ENCODE measurements around the gene SLC35F1.

The SLC35F1 gene

DNA sequence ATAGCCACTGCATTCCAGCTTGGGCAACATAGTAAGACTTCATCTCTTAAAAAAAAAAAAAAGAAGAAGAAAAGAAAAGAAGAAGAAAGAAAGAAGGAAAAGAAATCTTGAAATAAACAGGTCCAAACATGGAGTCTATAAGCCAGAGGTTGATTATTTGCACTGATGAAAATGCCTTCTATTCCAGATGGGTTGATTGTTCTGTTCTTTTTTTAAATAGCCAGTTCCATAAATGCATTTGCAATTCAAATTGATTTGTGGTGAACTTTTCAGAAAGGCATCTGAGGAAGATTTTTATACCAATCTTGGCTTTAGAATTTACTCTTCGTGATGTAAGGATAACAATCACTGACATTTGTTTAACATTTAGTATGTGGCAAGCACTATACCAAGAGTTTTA is 397.3 kb downstream of the SLC35F1 start:
- H3F3A ChIP-seq (ENCODE audit: insufficient read depth, low read length): no peaks in the 10 kb centered on the region
- no peak overlapping the region for H3K4me3 ChIP-seq (ENCODE audit: low read depth, low read length, poor library complexity, severe bottlenecking)
- no peaks in the 10 kb centered on the region for H3K9me2 ChIP-seq (ENCODE audit: low read depth, low read length)
- no peak overlapping the region for H2AFZ ChIP-seq (ENCODE audit: low read length)
- no peaks in the 10 kb centered on the region for H3K27me3 ChIP-seq (ENCODE audit: insufficient read depth, low read length)
- no peak for TF ChIP-seq EZH2 (IDR thresholded peaks at IDR 0.05; ENCODE audit: borderline replicate concordance, low read length)
- TF ChIP-seq, protein P1, sequence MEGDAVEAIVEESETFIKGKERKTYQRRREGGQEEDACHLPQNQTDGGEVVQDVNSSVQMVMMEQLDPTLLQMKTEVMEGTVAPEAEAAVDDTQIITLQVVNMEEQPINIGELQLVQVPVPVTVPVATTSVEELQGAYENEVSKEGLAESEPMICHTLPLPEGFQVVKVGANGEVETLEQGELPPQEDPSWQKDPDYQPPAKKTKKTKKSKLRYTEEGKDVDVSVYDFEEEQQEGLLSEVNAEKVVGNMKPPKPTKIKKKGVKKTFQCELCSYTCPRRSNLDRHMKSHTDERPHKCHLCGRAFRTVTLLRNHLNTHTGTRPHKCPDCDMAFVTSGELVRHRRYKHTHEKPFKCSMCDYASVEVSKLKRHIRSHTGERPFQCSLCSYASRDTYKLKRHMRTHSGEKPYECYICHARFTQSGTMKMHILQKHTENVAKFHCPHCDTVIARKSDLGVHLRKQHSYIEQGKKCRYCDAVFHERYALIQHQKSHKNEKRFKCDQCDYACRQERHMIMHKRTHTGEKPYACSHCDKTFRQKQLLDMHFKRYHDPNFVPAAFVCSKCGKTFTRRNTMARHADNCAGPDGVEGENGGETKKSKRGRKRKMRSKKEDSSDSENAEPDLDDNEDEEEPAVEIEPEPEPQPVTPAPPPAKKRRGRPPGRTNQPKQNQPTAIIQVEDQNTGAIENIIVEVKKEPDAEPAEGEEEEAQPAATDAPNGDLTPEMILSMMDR (IDR thresholded peaks at IDR 0.05; ENCODE audit: low read length): no peak
- no peaks in the 10 kb centered on the region for H3K4me1 ChIP-seq (ENCODE audit: insufficient read depth, low read length, severe bottlenecking)
- no peak overlapping the region for H3K27ac ChIP-seq (ENCODE audit: low read depth, low read length, poor library complexity, severe bottlenecking)
- H4K20me1 ChIP-seq (ENCODE audit: insufficient read depth, low read length): no peaks in the 10 kb centered on the region
- H3K9ac ChIP-seq (ENCODE audit: low read length): no peak overlapping the region
- H3K36me3 ChIP-seq (ENCODE audit: insufficient read depth, low read length): no peaks in the 10 kb centered on the region
- no peak overlapping the region for H3K4me2 ChIP-seq (ENCODE audit: low read length)
- H3K9me3 ChIP-seq (ENCODE audit: low read length): no peaks in the 10 kb centered on the region
- no peaks in the 10 kb centered on the region for H3K79me2 ChIP-seq (ENCODE audit: insufficient read depth, low read length)

DNA sequence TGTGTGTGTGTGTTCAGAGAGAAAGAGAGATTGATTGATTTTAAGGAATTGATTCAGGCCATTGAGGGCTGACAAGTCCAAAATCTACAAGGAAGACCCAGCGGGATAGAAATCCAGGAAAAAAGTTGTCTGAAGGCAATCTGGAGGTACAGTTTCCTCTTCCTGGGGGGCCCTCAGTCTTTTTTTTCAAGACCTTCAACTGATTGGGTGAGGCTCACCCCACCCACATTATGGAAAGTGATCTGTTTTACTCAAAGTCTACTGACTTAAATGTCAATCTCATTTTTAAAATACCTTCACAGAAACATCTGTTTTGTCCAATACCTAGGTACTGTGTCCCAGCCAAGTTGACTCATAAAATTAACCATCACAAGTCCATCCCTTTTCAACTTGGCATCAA is 398.0 kb downstream of the SLC35F1 start:
- H3K79me2 ChIP-seq (ENCODE audit: insufficient read depth, low read length): no peaks in the 10 kb centered on the region
- H3K4me2 ChIP-seq (ENCODE audit: low read length): no peak overlapping the region
- H3K9me3 ChIP-seq (ENCODE audit: low read length): no peaks in the 10 kb centered on the region
- no peak overlapping the region for H3K27ac ChIP-seq (ENCODE audit: low read depth, low read length, poor library complexity, severe bottlenecking)
- H3K27me3 ChIP-seq (ENCODE audit: insufficient read depth, low read length): no peaks in the 10 kb centered on the region
- H4K20me1 ChIP-seq (ENCODE audit: insufficient read depth, low read length): no peaks in the 10 kb centered on the region
- no peaks in the 10 kb centered on the region for H3K36me3 ChIP-seq (ENCODE audit: insufficient read depth, low read length)
- no peak overlapping the region for H3K9ac ChIP-seq (ENCODE audit: low read length)
- H3F3A ChIP-seq (ENCODE audit: insufficient read depth, low read length): no peaks in the 10 kb centered on the region
- no peak overlapping the region for H2AFZ ChIP-seq (ENCODE audit: low read length)
- H3K9me2 ChIP-seq (ENCODE audit: low read depth, low read length): no peaks in the 10 kb centered on the region
- H3K4me3 ChIP-seq (ENCODE audit: low read depth, low read length, poor library complexity, severe bottlenecking): no peak overlapping the region
- H3K4me1 ChIP-seq (ENCODE audit: insufficient read depth, low read length, severe bottlenecking): no peaks in the 10 kb centered on the region
- TF ChIP-seq, protein P1 (IDR thresholded peaks at IDR 0.05; ENCODE audit: low read length): no peak
- no peak for TF ChIP-seq EZH2 (IDR thresholded peaks at IDR 0.05; ENCODE audit: borderline replicate concordance, low read length)

DNA sequence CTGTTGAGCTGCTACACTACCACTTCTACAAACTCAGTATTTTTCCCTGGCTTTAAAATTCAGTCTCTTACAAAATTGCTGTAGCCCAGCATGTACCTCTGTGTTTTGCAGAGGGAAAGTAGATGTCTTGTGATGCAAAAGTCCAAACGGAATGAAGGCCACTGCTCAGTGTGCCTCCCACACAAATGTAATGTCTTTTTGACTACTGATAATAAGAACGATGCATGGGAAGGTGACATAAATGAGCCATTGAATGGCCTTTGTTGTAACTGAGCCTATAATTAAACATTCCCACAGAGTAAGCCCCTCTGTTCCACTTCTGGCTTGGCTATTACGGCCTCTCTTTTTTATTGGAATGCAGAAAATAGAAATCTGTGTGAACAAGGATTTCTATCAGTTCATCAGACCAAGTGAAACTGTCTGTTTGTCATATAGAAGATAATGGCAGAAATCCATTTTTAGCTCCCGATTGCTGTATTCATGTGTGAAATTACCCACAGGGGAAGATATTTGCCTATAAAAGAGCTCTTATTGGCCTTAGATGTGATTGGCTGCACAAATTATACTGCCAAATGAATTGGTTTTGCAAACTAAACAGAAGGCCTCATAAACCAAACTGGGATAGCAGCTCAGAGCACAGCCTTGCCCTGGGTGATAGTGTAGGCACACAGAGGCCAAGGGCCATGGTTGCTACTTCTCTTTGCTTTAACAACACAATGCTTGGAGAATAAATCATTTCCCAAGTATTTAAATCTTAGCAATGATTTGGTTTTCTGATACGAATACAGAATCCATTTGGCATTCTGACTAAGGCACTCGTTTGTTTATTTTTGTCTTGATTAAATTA is 399.6 kb downstream of the SLC35F1 start:
- H3K4me1 ChIP-seq (ENCODE audit: insufficient read depth, low read length, severe bottlenecking): no peaks in the 10 kb centered on the region
- no peak overlapping the region for H2AFZ ChIP-seq (ENCODE audit: low read length)
- no peaks in the 10 kb centered on the region for H3K36me3 ChIP-seq (ENCODE audit: insufficient read depth, low read length)
- no peak overlapping the region for H3K4me3 ChIP-seq (ENCODE audit: low read depth, low read length, poor library complexity, severe bottlenecking)
- no peak overlapping the region for H3K27ac ChIP-seq (ENCODE audit: low read depth, low read length, poor library complexity, severe bottlenecking)
- no peaks in the 10 kb centered on the region for H3K79me2 ChIP-seq (ENCODE audit: insufficient read depth, low read length)
- no peak overlapping the region for H3K9ac ChIP-seq (ENCODE audit: low read length)
- no peak overlapping the region for H3K4me2 ChIP-seq (ENCODE audit: low read length)
- H4K20me1 ChIP-seq (ENCODE audit: insufficient read depth, low read length): no peaks in the 10 kb centered on the region
- no peaks in the 10 kb centered on the region for H3K9me2 ChIP-seq (ENCODE audit: low read depth, low read length)
- no peaks in the 10 kb centered on the region for H3K27me3 ChIP-seq (ENCODE audit: insufficient read depth, low read length)
- TF ChIP-seq, protein P1 (IDR thresholded peaks at IDR 0.05; ENCODE audit: low read length): no peak
- no peak for TF ChIP-seq EZH2 (IDR thresholded peaks at IDR 0.05; ENCODE audit: borderline replicate concordance, low read length)
- no peaks in the 10 kb centered on the region for H3K9me3 ChIP-seq (ENCODE audit: low read length)
- H3F3A ChIP-seq (ENCODE audit: insufficient read depth, low read length): no peaks in the 10 kb centered on the region
